CD4-positive, alpha-beta T cell (primary cell): ENCODE results near the gene PDLIM7. TPM values are rescaled to one million over a fixed set of nuclear protein-coding genes. Genes with fewer than 3 reads are reported as not detected.

Experiments
- ATAC-seq: fragments of 200-7000 bp; cut with Tn5 transposase; one replicate; pipeline ENCODE4 v1.10.0; 2022; ENCODE audit warnings: mild to moderate bottlenecking; ENCODE audit not compliant: poor library complexity
- CTCF ChIA-PET: fragments of 350-600 bp; sonication (Branson Sonifier 250); formaldehyde crosslinking; loops from one replicate; lab custom pipeline; 2021; ENCODE audit warnings: antibody characterized with exemption, inconsistent platforms; lab: Charles Lee
- POLR2A ChIA-PET: fragments of 350-600 bp; sonication (Branson Sonifier 250); formaldehyde crosslinking; loops from one replicate; lab custom pipeline; 2021; ENCODE audit warnings: antibody characterized with exemption, inconsistent platforms; lab: Charles Lee
- DNase-seq, 14 experiments: peaks; one replicate each; pipeline ENCODE4 v3.0.0-alpha.2; 2013 to 2020; ENCODE audit warnings: mixed read lengths in 2 of 14
- H3K27ac ChIP-seq, 2 donors: one replicate each; pipeline versions ENCODE4 v1.5.1 to v1.7.0; 2013; ENCODE audit warnings: low read length in 2 of 2, low read depth in 1 of 2, mild to moderate bottlenecking in 1 of 2
- H3K27me3 ChIP-seq, 2 experiments: 1 replicate in 1 of 2; 2 replicates in 1 of 2; pipeline versions ENCODE4 v1.6.1 to v1.7.0; 2013; ENCODE audit warnings: low read length in 2 of 2, control low read depth in 1 of 2, mild to moderate bottlenecking in 1 of 2, moderate library complexity in 1 of 2; ENCODE audit not compliant: insufficient read depth in 2 of 2, control insufficient read depth in 1 of 2
- H3K36me3 ChIP-seq: one replicate; pipeline ENCODE4 v1.6.1; 2013; ENCODE audit warnings: low read length, control low read depth; ENCODE audit not compliant: insufficient read depth
- H3K4me1 ChIP-seq: one replicate; pipeline ENCODE4 v1.6.1; 2013; ENCODE audit warnings: low read length, control low read depth; ENCODE audit not compliant: insufficient read depth
- H3K4me3 ChIP-seq: one replicate; pipeline ENCODE4 v1.5.1; 2013; ENCODE audit warnings: mild to moderate bottlenecking, low read length, moderate library complexity
- H3K9me3 ChIP-seq, 2 experiments: 1 replicate in 1 of 2; 2 replicates in 1 of 2; pipeline versions ENCODE4 v1.6.1 to v1.7.0; 2013; ENCODE audit warnings: low read length in 2 of 2, mild to moderate bottlenecking in 2 of 2, control low read depth in 1 of 2, moderate library complexity in 1 of 2; ENCODE audit not compliant: control insufficient read depth in 1 of 2, insufficient read depth in 1 of 2
- H3K27ac Mint-ChIP-seq: one replicate; pipeline ENCODE4 v1.8.0; 2020; ENCODE audit warnings: mixed read lengths
- H3K27me3 Mint-ChIP-seq: one replicate; pipeline ENCODE4 v1.8.0; 2021; ENCODE audit warnings: mixed read lengths
- H3K36me3 Mint-ChIP-seq: one replicate; pipeline ENCODE4 v1.8.0; 2021; ENCODE audit warnings: low read depth, mixed read lengths
- H3K4me1 Mint-ChIP-seq: one replicate; pipeline ENCODE4 v1.8.0; 2021; ENCODE audit warnings: low read depth, mixed read lengths
- H3K4me3 Mint-ChIP-seq: one replicate; pipeline ENCODE4 v1.8.0; 2020; ENCODE audit warnings: mild to moderate bottlenecking, mixed read lengths
- H3K9me3 Mint-ChIP-seq: one replicate; pipeline ENCODE4 v1.8.0; 2020; ENCODE audit warnings: mixed read lengths
- CTCF ChIP-seq: fragments of 200-600 bp; IDR thresholded peaks from one replicate; pipeline ENCODE4 v1.8.0; 2022; ENCODE audit warnings: antibody characterized with exemption, mild to moderate bottlenecking
- intact Hi-C, 2 experiments: fragments of 100-400 bp; cut with DNase I in 1 of 2; cut with micrococcal nuclease in 1 of 2; formaldehyde crosslinking; loops; one replicate each; pipeline versions ENCODE4 v1.15.1 to v1.9.0; 2023 to 2025; cut with DNase I, micrococcal nuclease
- total RNA-seq, 174 experiments: library from RNA in 2 of 174; stranded (reverse) in 2 of 174; gene quantifications; one replicate each; pipeline ENCODE4 v1.2.3 and lab custom pipeline; 2021 to 2026

The PDLIM7 gene
- total RNA-seq, 2 experiments from 2014 or later, result 5.2 to 6.0 TPM

GRCh38 chr5:177496070-177496726 lies 1.2 kb downstream of the PDLIM7 start:
- ATAC-seq (no peak), DNase-seq (no peak)
- H3K9me3 Mint-ChIP-seq, result no peaks in the 10 kb centered on the region
- Histone ChIP-seq H3K9me3 (no peaks in the 10 kb centered on the region), H3K27ac (no peak overlapping the region), H3K4me3 (peak overlapping the region; percentile 2), H3K36me3 (no peaks in the 10 kb centered on the region), H3K27me3 (no peaks in the 10 kb centered on the region), H3K4me1 (peaks cover 50% of the 10 kb centered on the region)
- no peak for TF ChIP-seq CTCF
- POLR2A ChIA-PET, result interaction anchor here (1.4 to 2.1 kb wide), 3 partner anchors 39 to 70 kb away, joined by 3 to 12 read pairs (median 12); partner anchors contain the start of gene GRK6
- H3K27ac Mint-ChIP-seq, result no peak overlapping the region
- no peaks in the 10 kb centered on the region for H3K27me3 Mint-ChIP-seq
- peak overlapping the region; percentile 73 for H3K4me3 Mint-ChIP-seq
- CTCF ChIA-PET, result interaction anchor here (1.9 to 2.1 kb wide), 2 partner anchors 41 to 187 kb away, joined by 5 to 7 read pairs; no protein-coding TSS in a partner anchor
- peaks cover 5% of the 10 kb centered on the region for H3K36me3 Mint-ChIP-seq
- intact Hi-C loops, result loop anchor here (2.0 kb wide), 2 partner anchors 21 to 39 kb away; no protein-coding TSS in a partner anchor
- peaks cover 31% of the 10 kb centered on the region for H3K4me1 Mint-ChIP-seq

GRCh38 chr5:177495243-177496060 lies 2.0 kb downstream of the PDLIM7 start:
- DNase-seq (no peak), ATAC-seq (no peak)
- peaks cover 27% of the 10 kb centered on the region for H3K4me1 Mint-ChIP-seq
- no peaks in the 10 kb centered on the region for H3K27me3 ChIP-seq
- H3K4me3 ChIP-seq, result no peak overlapping the region
- peak overlapping the region; percentile 73 for H3K4me3 Mint-ChIP-seq
- H3K9me3 ChIP-seq, result no peaks in the 10 kb centered on the region
- H3K9me3 Mint-ChIP-seq, result no peaks in the 10 kb centered on the region
- intact Hi-C loops, result loop anchor here (2.0 kb wide), 2 partner anchors 21 to 39 kb away; no protein-coding TSS in a partner anchor
- no peak for TF ChIP-seq CTCF
- CTCF ChIA-PET, result no interaction called here
- H3K27me3 Mint-ChIP-seq, result no peaks in the 10 kb centered on the region
- POLR2A ChIA-PET, result no interaction called here
- no peak overlapping the region for H3K27ac Mint-ChIP-seq
- no peak overlapping the region for H3K27ac ChIP-seq
- peaks cover 5% of the 10 kb centered on the region for H3K36me3 Mint-ChIP-seq
- H3K4me1 ChIP-seq, result peaks cover 43% of the 10 kb centered on the region
- H3K36me3 ChIP-seq, result no peaks in the 10 kb centered on the region

GRCh38 chr5:177494346-177495195 lies 2.8 kb downstream of the PDLIM7 start:
- peaks cover 2% of the 10 kb centered on the region for H3K36me3 ChIP-seq
- ATAC-seq, result no peak
- CTCF ChIA-PET, result no interaction called here
- intact Hi-C loops, result no loop called here
- Mint-ChIP-seq H3K27me3 (no peaks in the 10 kb centered on the region), H3K27ac (peak overlapping the region; percentile 39), H3K4me1 (peaks cover 23% of the 10 kb centered on the region), H3K9me3 (no peaks in the 10 kb centered on the region), H3K4me3 (no peak overlapping the region), H3K36me3 (peaks cover 5% of the 10 kb centered on the region)
- H3K9me3 ChIP-seq, result no peaks in the 10 kb centered on the region
- peak in 4 of 14 experiments; percentile 23 to 74 (median 46) for DNase-seq
- no peaks in the 10 kb centered on the region for H3K27me3 ChIP-seq
- TF ChIP-seq CTCF, result no peak
- peaks cover 43% of the 10 kb centered on the region for H3K4me1 ChIP-seq
- POLR2A ChIA-PET, result no interaction called here
- no peak overlapping the region for H3K27ac ChIP-seq
- no peak overlapping the region for H3K4me3 ChIP-seq
